Neural progenitor cell (in vitro differentiated cells): ENCODE data around the gene MEIS1.

ENCODE experiments used
- EZH2 ChIP-seq: fragments of 200-600 bp; sonication (generic); IDR thresholded peaks from 2 replicates; pipeline ENCODE4 v1.6.1; 2017; ENCODE audit warnings: antibody characterized with exemption, mild to moderate bottlenecking, moderate library complexity
- EZH2phosphoT487 ChIP-seq: fragments of 200-600 bp; sonication (generic); IDR thresholded peaks from 2 replicates; pipeline ENCODE4 v1.6.1; 2017; ENCODE audit warnings: antibody characterized with exemption
- TF ChIP-seq, protein P1 (sequence below): fragments of 200-600 bp; sonication (generic); IDR thresholded peaks from 2 replicates; pipeline ENCODE4 v1.5.1; 2017; ENCODE audit warnings: antibody characterized with exemption, mild to moderate bottlenecking

DNA sequence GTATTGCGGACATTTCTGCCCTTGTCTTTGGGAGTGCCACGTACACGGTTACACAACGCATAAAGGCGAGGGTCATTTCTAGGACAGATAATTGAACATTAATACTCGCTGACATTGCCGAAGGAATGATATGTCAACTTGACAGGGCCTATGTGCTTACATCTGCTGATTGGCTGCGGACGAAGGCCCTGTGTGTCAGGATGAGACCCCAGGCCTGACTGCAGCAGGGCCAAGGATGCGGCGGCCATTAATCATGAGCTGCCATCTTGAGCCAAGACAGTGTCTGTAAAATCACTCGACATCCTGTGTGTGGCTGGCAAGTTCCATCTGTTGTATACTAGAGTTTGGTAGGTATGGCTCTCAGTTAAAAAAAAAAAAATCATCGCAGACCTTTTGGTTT lies 96.6 kb downstream of the MEIS1 start:
- TF ChIP-seq, protein P1, sequence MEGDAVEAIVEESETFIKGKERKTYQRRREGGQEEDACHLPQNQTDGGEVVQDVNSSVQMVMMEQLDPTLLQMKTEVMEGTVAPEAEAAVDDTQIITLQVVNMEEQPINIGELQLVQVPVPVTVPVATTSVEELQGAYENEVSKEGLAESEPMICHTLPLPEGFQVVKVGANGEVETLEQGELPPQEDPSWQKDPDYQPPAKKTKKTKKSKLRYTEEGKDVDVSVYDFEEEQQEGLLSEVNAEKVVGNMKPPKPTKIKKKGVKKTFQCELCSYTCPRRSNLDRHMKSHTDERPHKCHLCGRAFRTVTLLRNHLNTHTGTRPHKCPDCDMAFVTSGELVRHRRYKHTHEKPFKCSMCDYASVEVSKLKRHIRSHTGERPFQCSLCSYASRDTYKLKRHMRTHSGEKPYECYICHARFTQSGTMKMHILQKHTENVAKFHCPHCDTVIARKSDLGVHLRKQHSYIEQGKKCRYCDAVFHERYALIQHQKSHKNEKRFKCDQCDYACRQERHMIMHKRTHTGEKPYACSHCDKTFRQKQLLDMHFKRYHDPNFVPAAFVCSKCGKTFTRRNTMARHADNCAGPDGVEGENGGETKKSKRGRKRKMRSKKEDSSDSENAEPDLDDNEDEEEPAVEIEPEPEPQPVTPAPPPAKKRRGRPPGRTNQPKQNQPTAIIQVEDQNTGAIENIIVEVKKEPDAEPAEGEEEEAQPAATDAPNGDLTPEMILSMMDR = no peak
- TF ChIP-seq EZH2phosphoT487 = no peak
- no peak for TF ChIP-seq EZH2
